ENCODE results near the gene CDKAL1.

GRCh38 chr6:20965915-20966314, 431.7 kb downstream of the CDKAL1 start:
- TF ChIP-seq, protein P1, sequence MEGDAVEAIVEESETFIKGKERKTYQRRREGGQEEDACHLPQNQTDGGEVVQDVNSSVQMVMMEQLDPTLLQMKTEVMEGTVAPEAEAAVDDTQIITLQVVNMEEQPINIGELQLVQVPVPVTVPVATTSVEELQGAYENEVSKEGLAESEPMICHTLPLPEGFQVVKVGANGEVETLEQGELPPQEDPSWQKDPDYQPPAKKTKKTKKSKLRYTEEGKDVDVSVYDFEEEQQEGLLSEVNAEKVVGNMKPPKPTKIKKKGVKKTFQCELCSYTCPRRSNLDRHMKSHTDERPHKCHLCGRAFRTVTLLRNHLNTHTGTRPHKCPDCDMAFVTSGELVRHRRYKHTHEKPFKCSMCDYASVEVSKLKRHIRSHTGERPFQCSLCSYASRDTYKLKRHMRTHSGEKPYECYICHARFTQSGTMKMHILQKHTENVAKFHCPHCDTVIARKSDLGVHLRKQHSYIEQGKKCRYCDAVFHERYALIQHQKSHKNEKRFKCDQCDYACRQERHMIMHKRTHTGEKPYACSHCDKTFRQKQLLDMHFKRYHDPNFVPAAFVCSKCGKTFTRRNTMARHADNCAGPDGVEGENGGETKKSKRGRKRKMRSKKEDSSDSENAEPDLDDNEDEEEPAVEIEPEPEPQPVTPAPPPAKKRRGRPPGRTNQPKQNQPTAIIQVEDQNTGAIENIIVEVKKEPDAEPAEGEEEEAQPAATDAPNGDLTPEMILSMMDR (IDR thresholded peaks at IDR 0.05), result no peak
- no peak for TF ChIP-seq POLR2A (IDR thresholded peaks at IDR 0.05)
